AML-193 (cell line): ENCODE results near the gene DPYD.

Experiments used
- DNase-seq, 2 experiments: peaks; one replicate each; lab custom pipeline; 2025; lab: John Stamatoyannopoulos, UW

The DPYD gene

GRCh38 chr1:97044159-97044760 lies 876.6 kb downstream of the DPYD start:
- DNase-seq: no peak

DNA sequence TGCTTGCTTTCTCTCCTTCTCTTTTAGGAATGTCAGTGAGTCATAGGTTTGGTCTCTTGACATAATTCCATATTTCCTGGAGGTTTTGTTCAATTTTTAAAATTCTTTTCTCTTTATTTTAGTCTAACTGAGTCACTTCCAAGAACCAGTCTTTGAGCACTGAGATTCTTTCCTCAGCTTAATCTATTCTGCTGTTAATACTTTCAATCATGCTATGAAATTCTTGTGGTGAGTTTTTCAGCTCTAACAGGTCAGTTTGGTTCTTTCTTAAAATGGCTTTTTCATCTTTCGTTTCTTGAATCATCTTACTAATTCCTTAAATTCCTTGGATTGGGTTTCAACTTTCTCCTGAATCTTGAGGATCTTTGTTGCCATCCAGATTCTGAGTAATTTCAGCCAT lies 878.3 kb downstream of the DPYD start:
- DNase-seq: no peak

DNA sequence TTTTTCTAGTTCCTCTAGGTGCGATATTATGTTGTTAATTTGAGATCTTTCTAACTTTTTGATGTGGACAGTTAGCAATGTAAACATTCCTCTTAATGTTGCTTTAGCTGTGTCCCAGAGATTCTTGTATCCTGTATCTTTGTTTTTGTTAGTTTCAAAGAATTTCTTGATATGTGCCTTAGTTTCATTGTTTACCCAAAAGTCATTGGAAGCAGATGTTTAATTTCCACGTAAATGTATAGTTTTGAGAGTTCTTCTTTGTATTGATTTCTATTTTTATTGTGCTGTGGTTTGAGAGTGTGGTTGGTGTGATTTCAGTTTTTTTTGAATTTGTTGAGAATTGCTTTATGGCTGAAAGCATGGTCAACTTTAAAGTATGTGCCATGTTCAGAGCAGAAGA lies 879.8 kb downstream of the DPYD start:
- no peak for DNase-seq

DNA sequence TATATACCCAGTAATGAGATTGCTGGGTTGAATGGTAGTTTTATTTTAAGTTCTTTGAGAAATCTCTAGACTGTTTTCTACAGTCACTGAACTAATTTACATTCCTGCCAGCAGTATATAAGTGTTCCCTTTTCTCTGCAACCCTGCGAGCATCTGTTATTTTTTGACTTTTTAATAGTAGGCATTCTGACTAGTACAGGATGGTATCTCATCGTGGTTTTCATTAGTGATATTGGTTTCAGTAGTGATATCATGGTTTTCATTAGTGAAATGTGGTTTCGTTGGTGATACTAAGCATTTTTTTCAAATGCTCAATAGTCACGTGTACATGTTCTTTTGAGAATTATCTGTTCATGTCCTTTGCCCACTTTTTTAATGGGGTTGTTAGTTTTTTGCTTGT lies 882.4 kb downstream of the DPYD start:
- no peak for DNase-seq

DNA sequence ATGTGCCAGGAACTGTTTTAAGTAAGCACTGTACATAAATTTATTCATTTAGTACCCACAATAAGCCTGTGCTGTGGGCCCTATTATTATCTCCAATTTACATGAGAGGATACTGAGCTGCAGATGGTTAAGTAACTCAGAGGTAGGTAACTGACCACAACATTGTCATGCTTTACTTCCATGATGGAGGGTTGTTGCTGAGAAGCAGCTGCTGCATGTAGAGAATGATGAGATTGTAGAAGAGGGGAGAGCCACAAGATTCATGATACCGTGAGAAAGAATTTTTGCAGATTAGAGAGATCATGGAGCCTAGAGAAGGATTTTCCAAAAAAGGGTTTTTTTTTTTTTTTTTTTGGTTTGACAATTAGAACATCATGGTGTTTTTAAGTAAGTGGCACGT lies 886.2 kb downstream of the DPYD start:
- DNase-seq: no peak

DNA sequence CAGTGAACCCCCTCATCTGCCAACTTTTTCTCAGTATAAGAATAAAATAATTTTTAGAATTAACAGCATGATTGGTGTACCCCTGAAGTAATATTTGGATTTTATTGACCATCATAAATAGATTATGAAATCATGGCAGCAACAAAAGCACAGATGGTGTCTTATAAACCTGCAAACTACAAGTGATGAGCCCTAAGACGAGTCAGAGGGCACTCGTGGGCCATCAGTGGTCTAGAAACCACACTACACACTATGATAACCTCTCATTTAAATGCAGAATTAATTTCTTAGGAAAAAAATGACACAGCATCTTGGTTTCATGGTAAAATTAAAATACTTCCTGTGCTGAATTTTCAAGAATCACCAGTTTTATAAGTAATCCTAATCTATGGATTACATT lies 886.9 kb downstream of the DPYD start:
- no peak for DNase-seq
